Keratinocyte (primary cell): ENCODE results near the gene GZF1. TPM values are rescaled to one million over a fixed set of nuclear protein-coding genes. Genes with fewer than 3 reads are reported as not detected.

Experiments used
- DNase-seq: peaks from one replicate; pipeline ENCODE4 v3.0.0-alpha.2; 2011; ENCODE audit warnings: low read depth, missing footprints, low spot score
- FAIRE-seq: peaks from 2 replicates; lab custom pipeline; 2011; peaks lifted over from hg19 to GRCh38; lab: Jason Lieb, UNC
- H2AFZ ChIP-seq: 2 replicates; pipeline ENCODE4 v1.6.0; 2012; ENCODE audit warnings: low read length, control low read depth, inconsistent platforms; ENCODE audit not compliant: control insufficient read depth
- H3K27ac ChIP-seq: 2 replicates; pipeline ENCODE4 v1.5.1; 2011; ENCODE audit warnings: low read length; ENCODE audit not compliant: control insufficient read depth, insufficient read depth
- H3K27me3 ChIP-seq: 3 replicates; pipeline ENCODE4 v1.6.0; 2011; ENCODE audit warnings: low read length; ENCODE audit not compliant: control insufficient read depth, insufficient read depth; ENCODE audit errors: extremely low read depth
- H3K36me3 ChIP-seq, 2 experiments: 2 replicates in 1 of 2; 3 replicates in 1 of 2; pipeline ENCODE4 v1.5.1; 2011; ENCODE audit warnings: low read length in 2 of 2, mild to moderate bottlenecking in 1 of 2; ENCODE audit not compliant: control insufficient read depth in 2 of 2, insufficient read depth in 2 of 2; ENCODE audit errors: extremely low read depth in 1 of 2
- H3K4me1 ChIP-seq: 3 replicates; pipeline ENCODE4 v1.5.1; 2011; ENCODE audit warnings: low read length; ENCODE audit not compliant: control insufficient read depth, insufficient read depth; ENCODE audit errors: extremely low read depth
- H3K4me2 ChIP-seq: 3 replicates; pipeline ENCODE4 v1.6.0; 2011; ENCODE audit warnings: low read depth, low read length; ENCODE audit not compliant: control insufficient read depth, insufficient read depth; ENCODE audit errors: extremely low read depth
- H3K4me3 ChIP-seq, 3 experiments: fragments of 200-600 bp in 1 of 3; sonication (generic) in 1 of 3; 2 replicates in 2 of 3; 3 replicates in 1 of 3; pipeline ENCODE4 v1.5.1; 2011 to 2016; ENCODE audit warnings: low read length in 3 of 3, mild to moderate bottlenecking in 3 of 3, control low read depth in 2 of 3, inconsistent platforms in 1 of 3, low read depth in 1 of 3, mixed read lengths in 1 of 3, mixed run types in 1 of 3, moderate library complexity in 1 of 3; ENCODE audit not compliant: control insufficient read depth in 2 of 3, insufficient read depth in 2 of 3; ENCODE audit errors: extremely low read depth in 1 of 3
- H3K79me2 ChIP-seq: 2 replicates; pipeline ENCODE4 v1.6.0; 2012; ENCODE audit warnings: low read length; ENCODE audit not compliant: control insufficient read depth, insufficient read depth
- H3K9ac ChIP-seq: 3 replicates; pipeline ENCODE4 v1.6.0; 2011; ENCODE audit warnings: low read length; ENCODE audit not compliant: control insufficient read depth, insufficient read depth; ENCODE audit errors: extremely low read depth
- H3K9me1 ChIP-seq: 3 replicates; pipeline ENCODE4 v1.6.0; 2011; ENCODE audit warnings: low read length; ENCODE audit not compliant: control insufficient read depth, insufficient read depth; ENCODE audit errors: extremely low read depth
- H3K9me3 ChIP-seq: 2 replicates; pipeline ENCODE4 v1.5.1; 2012; ENCODE audit warnings: low read depth, low read length; ENCODE audit not compliant: control insufficient read depth
- H4K20me1 ChIP-seq: 3 replicates; pipeline ENCODE4 v1.6.0; 2011; ENCODE audit warnings: low read length; ENCODE audit not compliant: control insufficient read depth, insufficient read depth; ENCODE audit errors: extremely low read depth
- EZH2 ChIP-seq: IDR thresholded peaks from one replicate; pipeline ENCODE4 v1.6.1; 2012; ENCODE audit warnings: inconsistent platforms, mild to moderate bottlenecking, low read length, moderate library complexity
- dilution Hi-C: fragments of 300-500 bp; cut with MboI; formaldehyde crosslinking; loops from one replicate; pipeline ENCODE4 v1.7.0; 2020; ENCODE audit warnings: low sequenced_read_pairs; ENCODE audit not compliant: extremely low pct_ligation_motif_present
- polyA plus RNA-seq, 5 experiments: library from polyadenylated mRNA; depleted of rRNA in 3 of 5; stranded (reverse) in 3 of 5; stranded (forward) in 1 of 5; unstranded in 1 of 5; fragments of >200 nt; gene quantifications; 1 replicate in 1 of 5; 2 replicates in 3 of 5; 3 replicates in 1 of 5; pipeline versions ENCODE4 v1.2.1 to v1.2.3, GENCODE V29; 2011 to 2012; ENCODE audit warnings: missing spikeins in 2 of 5, low read depth in 1 of 5, low replicate concordance in 1 of 5
- TF ChIP-seq, protein P1 (sequence below), 3 experiments: IDR thresholded peaks in 1 of 3; conservative IDR thresholded peaks in 1 of 3; optimal IDR thresholded peaks in 1 of 3; 2 replicates in 2 of 3; 3 replicates in 1 of 3; pipeline versions ENCODE3 to v1.5.1; 2011; ENCODE audit warnings: low read length in 3 of 3, mild to moderate bottlenecking in 3 of 3, moderate library complexity in 2 of 3, control low read depth in 1 of 3, inconsistent platforms in 1 of 3; ENCODE audit not compliant: insufficient read depth in 2 of 3; ENCODE audit errors: extremely low read depth in 1 of 3

Gene GZF1
- polyA plus RNA-seq, 1 donor (not counting 4 experiments of a cell fraction or from before 2014, with no cell fraction given), result 11.7 TPM

DNA sequence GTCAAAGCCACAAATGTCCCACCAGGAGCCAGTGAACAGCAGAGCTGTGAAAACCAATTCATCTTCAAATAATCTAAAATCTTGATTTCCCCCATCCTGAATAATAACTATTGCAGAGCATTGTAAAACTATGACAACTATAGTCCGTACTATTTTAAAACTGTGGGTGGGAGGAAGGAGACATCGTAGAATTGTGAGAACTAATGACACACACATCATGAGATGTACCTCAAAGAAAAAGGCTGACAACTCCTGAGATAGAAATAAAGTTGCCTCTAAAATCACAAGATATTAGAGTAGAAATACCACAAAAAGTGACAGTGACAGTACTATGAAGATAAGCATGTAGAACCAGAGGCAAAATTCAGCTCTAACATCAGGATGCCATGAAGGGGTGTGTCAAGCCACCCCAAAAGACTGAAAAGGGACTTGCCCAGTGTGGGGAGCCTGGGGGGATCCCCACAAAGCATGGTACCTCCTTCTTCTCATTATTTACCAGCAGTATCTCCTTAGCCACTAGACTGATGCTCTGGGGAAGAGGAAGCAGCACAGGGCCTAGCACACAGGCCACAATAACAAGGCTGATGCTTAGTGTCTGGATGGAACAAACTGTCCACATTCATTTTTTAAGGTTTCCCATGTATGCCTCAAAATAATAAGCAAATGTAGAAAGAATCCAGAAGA, 45.9 kb downstream of the GZF1 start:
- H2AFZ ChIP-seq, result no peak overlapping the region
- peaks cover 92% of the 10 kb centered on the region for H3K79me2 ChIP-seq
- no peaks in the 10 kb centered on the region for H3K9me1 ChIP-seq
- H3K4me1 ChIP-seq, result peaks cover 10% of the 10 kb centered on the region
- FAIRE-seq (no peak), DNase-seq (no peak)
- H4K20me1 ChIP-seq, result peaks cover 8% of the 10 kb centered on the region
- H3K9me3 ChIP-seq, result no peaks in the 10 kb centered on the region
- no peak for TF ChIP-seq EZH2
- TF ChIP-seq, protein P1, sequence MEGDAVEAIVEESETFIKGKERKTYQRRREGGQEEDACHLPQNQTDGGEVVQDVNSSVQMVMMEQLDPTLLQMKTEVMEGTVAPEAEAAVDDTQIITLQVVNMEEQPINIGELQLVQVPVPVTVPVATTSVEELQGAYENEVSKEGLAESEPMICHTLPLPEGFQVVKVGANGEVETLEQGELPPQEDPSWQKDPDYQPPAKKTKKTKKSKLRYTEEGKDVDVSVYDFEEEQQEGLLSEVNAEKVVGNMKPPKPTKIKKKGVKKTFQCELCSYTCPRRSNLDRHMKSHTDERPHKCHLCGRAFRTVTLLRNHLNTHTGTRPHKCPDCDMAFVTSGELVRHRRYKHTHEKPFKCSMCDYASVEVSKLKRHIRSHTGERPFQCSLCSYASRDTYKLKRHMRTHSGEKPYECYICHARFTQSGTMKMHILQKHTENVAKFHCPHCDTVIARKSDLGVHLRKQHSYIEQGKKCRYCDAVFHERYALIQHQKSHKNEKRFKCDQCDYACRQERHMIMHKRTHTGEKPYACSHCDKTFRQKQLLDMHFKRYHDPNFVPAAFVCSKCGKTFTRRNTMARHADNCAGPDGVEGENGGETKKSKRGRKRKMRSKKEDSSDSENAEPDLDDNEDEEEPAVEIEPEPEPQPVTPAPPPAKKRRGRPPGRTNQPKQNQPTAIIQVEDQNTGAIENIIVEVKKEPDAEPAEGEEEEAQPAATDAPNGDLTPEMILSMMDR (optimal IDR thresholded peaks at IDR 0.05 in 1 of 3, IDR thresholded peaks at IDR 0.05 in 1 of 3, conservative IDR thresholded peaks at IDR 0.05 in 1 of 3; ENCODE audit: extremely low read depth in 1 of 3, insufficient read depth in 2 of 3, low read length in 3 of 3), result no peak
- no peak overlapping the region for H3K27ac ChIP-seq
- no peaks in the 10 kb centered on the region for H3K27me3 ChIP-seq
- no peak overlapping the region for H3K4me3 ChIP-seq
- no peak overlapping the region for H3K9ac ChIP-seq
- dilution Hi-C loops, result loop anchor here (25.0 kb wide), 1 partner anchor 204 kb away; the partner anchor contains the start of gene CST9
- H3K36me3 ChIP-seq, result peaks cover 0 to 2% of the 10 kb centered on the region in 2 experiments
- H3K4me2 ChIP-seq, result no peak overlapping the region

DNA sequence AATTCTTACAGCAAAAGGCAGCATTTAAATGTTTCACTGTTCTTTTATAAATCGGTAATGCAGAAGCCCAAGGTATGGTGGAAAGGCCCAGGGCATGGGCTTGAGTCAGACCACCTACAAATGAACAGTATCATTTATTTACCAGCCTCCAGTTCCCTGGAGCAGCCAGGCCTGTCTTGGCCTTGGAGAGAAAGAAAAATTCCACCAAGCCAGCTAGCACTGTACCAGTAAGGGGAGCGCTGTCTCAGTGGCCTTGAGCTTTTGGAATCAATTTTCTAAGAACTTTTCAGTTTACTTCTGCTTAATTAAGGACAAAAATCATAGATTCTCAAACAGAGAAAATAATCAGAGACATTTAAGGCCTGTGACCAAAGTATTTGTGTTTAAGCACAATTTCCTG, 47.0 kb downstream of the GZF1 start:
- Histone ChIP-seq H3K79me2 (peaks cover 94% of the 10 kb centered on the region), H3K27me3 (no peaks in the 10 kb centered on the region), H3K36me3 (peaks cover 0 to 2% of the 10 kb centered on the region in 2 experiments), H2AFZ (no peak overlapping the region), H3K27ac (no peak overlapping the region), H3K9me1 (no peaks in the 10 kb centered on the region), H3K4me1 (peaks cover 7% of the 10 kb centered on the region), H3K9me3 (no peaks in the 10 kb centered on the region), H3K9ac (no peak overlapping the region), H4K20me1 (peaks cover 6% of the 10 kb centered on the region), H3K4me2 (no peak overlapping the region), H3K4me3 (no peak overlapping the region)
- no peak for DNase-seq
- dilution Hi-C loops, result loop anchor here (25.0 kb wide), 1 partner anchor 203 kb away; the partner anchor contains the start of gene CST9
- no peak for FAIRE-seq
- TF ChIP-seq, protein P1 (optimal IDR thresholded peaks at IDR 0.05 in 1 of 3, IDR thresholded peaks at IDR 0.05 in 1 of 3, conservative IDR thresholded peaks at IDR 0.05 in 1 of 3; ENCODE audit: extremely low read depth in 1 of 3, insufficient read depth in 2 of 3, low read length in 3 of 3), result no peak
- no peak for TF ChIP-seq EZH2
